ENCODE measurements around the gene KRTAP10-5.

KRTAP10-5 gene

GRCh38 chr21:44583800-44584147, 3.4 kb upstream of the KRTAP10-5 start:
- no peak for DNase-seq (ENCODE audit: low read depth)
- no peak overlapping the region for H3K4me3 ChIP-seq (replicated peaks; ENCODE audit: low read depth, low read length)
- TF ChIP-seq, protein P1, sequence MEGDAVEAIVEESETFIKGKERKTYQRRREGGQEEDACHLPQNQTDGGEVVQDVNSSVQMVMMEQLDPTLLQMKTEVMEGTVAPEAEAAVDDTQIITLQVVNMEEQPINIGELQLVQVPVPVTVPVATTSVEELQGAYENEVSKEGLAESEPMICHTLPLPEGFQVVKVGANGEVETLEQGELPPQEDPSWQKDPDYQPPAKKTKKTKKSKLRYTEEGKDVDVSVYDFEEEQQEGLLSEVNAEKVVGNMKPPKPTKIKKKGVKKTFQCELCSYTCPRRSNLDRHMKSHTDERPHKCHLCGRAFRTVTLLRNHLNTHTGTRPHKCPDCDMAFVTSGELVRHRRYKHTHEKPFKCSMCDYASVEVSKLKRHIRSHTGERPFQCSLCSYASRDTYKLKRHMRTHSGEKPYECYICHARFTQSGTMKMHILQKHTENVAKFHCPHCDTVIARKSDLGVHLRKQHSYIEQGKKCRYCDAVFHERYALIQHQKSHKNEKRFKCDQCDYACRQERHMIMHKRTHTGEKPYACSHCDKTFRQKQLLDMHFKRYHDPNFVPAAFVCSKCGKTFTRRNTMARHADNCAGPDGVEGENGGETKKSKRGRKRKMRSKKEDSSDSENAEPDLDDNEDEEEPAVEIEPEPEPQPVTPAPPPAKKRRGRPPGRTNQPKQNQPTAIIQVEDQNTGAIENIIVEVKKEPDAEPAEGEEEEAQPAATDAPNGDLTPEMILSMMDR (IDR thresholded peaks at IDR 0.05; ENCODE audit: low read length, missing control alignments), result no peak

GRCh38 chr21:44583089-44583799, 2.8 kb upstream of the KRTAP10-5 start:
- TF ChIP-seq, protein P1 (IDR thresholded peaks at IDR 0.05; ENCODE audit: low read length, missing control alignments), result no peak
- no peak for DNase-seq (ENCODE audit: low read depth)
- H3K4me3 ChIP-seq (replicated peaks; ENCODE audit: low read depth, low read length), result no peak overlapping the region

DNA sequence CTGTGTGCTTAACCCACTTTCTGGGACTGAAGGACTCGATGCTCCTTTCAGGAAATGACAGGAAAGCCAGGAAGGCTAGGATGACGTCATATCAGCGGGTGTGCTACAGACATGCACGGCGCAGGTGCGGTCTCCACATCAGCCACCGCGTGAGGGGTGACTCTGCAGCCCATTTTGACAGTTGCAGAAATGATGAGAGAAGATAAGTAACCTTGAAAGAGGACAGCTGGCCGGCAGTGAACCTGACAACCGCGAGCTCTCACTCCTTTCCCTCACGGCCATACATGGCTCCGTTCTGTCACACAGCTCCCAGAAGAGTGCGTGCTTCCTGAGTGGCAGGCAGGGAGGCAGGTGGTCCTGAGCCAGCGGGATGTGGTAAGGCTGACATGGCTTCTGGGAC, 1.7 kb upstream of the KRTAP10-5 start:
- no peak for DNase-seq (ENCODE audit: low read depth)
- TF ChIP-seq, protein P1 (IDR thresholded peaks at IDR 0.05; ENCODE audit: low read length, missing control alignments), result no peak
- no peak overlapping the region for H3K4me3 ChIP-seq (replicated peaks; ENCODE audit: low read depth, low read length)

- H3K4me3 ChIP-seq (replicated peaks; ENCODE audit: low read depth, low read length), result no peak overlapping the region
- no peak for DNase-seq (ENCODE audit: low read depth)
- TF ChIP-seq, protein P1 (IDR thresholded peaks at IDR 0.05; ENCODE audit: low read length, missing control alignments), result no peak
Measured at GRCh38 chr21:44581158-44581557, 754 bp upstream of the KRTAP10-5 start.

DNA sequence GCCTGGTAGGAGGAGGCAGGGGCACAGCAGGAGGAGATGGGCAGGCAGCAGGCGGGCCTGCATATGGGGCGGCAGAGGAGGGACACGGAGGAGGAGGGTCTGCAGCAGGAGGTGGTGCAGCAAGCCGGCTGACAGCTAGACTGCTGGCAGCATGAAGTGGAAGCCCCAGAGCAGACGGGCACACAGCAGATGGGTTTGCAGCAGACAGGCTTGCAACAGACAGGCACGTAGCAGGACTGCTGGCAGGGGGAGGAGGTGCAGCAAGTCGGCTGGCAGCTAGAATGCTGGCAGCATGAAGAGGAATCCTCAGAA, 615 bp downstream of the KRTAP10-5 start:
- TF ChIP-seq, protein P1 (IDR thresholded peaks at IDR 0.05; ENCODE audit: low read length, missing control alignments), result no peak
- no peak overlapping the region for H3K4me3 ChIP-seq (replicated peaks; ENCODE audit: low read depth, low read length)
- DNase-seq (ENCODE audit: low read depth), result no peak

- no peak overlapping the region for H3K4me3 ChIP-seq (replicated peaks; ENCODE audit: low read depth, low read length)
- no peak for DNase-seq (ENCODE audit: low read depth)
- TF ChIP-seq, protein P1 (IDR thresholded peaks at IDR 0.05; ENCODE audit: low read length, missing control alignments), result no peak
Measured at GRCh38 chr21:44579056-44579832, 1.2 kb downstream of the KRTAP10-5 start.

All from fibroblast of pulmonary artery (primary cell).